ENCODE results near the gene RAPGEF5.

- TF ChIP-seq ZSCAN29 (IDR thresholded peaks at IDR 0.05) (no peak), CTCF (IDR thresholded peaks at IDR 0.05 in 2 of 3, conservative IDR thresholded peaks at IDR 0.05 in 1 of 3; ENCODE audit: control insufficient read depth in 2 of 3, extremely low read depth in 1 of 3, insufficient read depth in 1 of 3, low read depth in 3 of 3, low read length in 3 of 3) (no peak), TAF1 (IDR thresholded peaks at IDR 0.05; ENCODE audit: borderline replicate concordance, low read depth, low read length) (no peak), POLR2AphosphoS5 (IDR thresholded peaks at IDR 0.05; ENCODE audit: low read length) (no peak), SIX5 (IDR thresholded peaks at IDR 0.05; ENCODE audit: low read depth, low read length, severe bottlenecking) (no peak), SP1 (IDR thresholded peaks at IDR 0.05; ENCODE audit: low read depth, low read length) (no peak), YY1 (IDR thresholded peaks at IDR 0.05; ENCODE audit: low read depth, low read length) (no peak), ZNF274 (IDR thresholded peaks at IDR 0.05; ENCODE audit: insufficient read depth, insufficient read length) (no peak), EZH2 (IDR thresholded peaks at IDR 0.05; ENCODE audit: borderline replicate concordance, control insufficient read depth, low read depth, low read length) (no peak)
These were observed 140.6 kb downstream of the RAPGEF5 start for GRCh38 chr7:22216309-22216708.

Data from GM12878 (cell line).